GM23338 (cell line): ENCODE measurements around the gene CNDP1. TPM values are rescaled to one million over a fixed set of nuclear protein-coding genes. Genes with fewer than 3 reads are reported as not detected.

Experiments used
- ATAC-seq: fragments of 200-7000 bp; cut with Tn5 transposase; 3 replicates; pipeline ENCODE4 v1.9.1; 2020
- DNase-seq: peaks from one replicate; pipeline ENCODE4 v3.0.0-alpha.2; 2015; ENCODE audit warnings: low spot score
- H2AFZ ChIP-seq: fragments of 200-600 bp; sonication (generic); 2 replicates; pipeline ENCODE4 v1.8.0; 2016; ENCODE audit warnings: antibody characterized with exemption, mild to moderate bottlenecking, moderate library complexity
- H3F3A ChIP-seq: fragments of 200-600 bp; sonication (generic); replicated peaks from 2 replicates; pipeline ENCODE4 v1.8.0; 2017; ENCODE audit warnings: antibody characterized with exemption, mixed run types, low read depth
- H3K27ac ChIP-seq: fragments of 200-600 bp; sonication (generic); 2 replicates; pipeline ENCODE4 v1.6.1; 2016; ENCODE audit warnings: low read depth
- H3K27me3 ChIP-seq: fragments of 200-600 bp; sonication (generic); 2 replicates; pipeline ENCODE4 v1.8.0; 2016; ENCODE audit warnings: mild to moderate bottlenecking, mixed run types, moderate library complexity; ENCODE audit not compliant: insufficient read depth
- H3K36me3 ChIP-seq: fragments of 200-600 bp; sonication (generic); 2 replicates; pipeline ENCODE4 v1.8.0; 2016; ENCODE audit warnings: mild to moderate bottlenecking; ENCODE audit not compliant: insufficient read depth
- H3K4me1 ChIP-seq: fragments of 200-600 bp; sonication (generic); 2 replicates; pipeline ENCODE4 v1.8.0; 2016; ENCODE audit warnings: mild to moderate bottlenecking, moderate library complexity; ENCODE audit not compliant: insufficient read depth
- H3K4me2 ChIP-seq: fragments of 200-600 bp; sonication (generic); 2 replicates; pipeline ENCODE4 v1.7.1; 2017; ENCODE audit warnings: mixed run types
- H3K4me3 ChIP-seq: fragments of 200-600 bp; sonication (generic); 2 replicates; pipeline ENCODE4 v1.6.1; 2016; ENCODE audit warnings: mixed run types
- H3K79me2 ChIP-seq: fragments of 200-600 bp; sonication (generic); replicated peaks from 2 replicates; pipeline ENCODE4 v1.8.0; 2017; ENCODE audit warnings: mild to moderate bottlenecking; ENCODE audit not compliant: insufficient read depth
- H3K9me2 ChIP-seq: fragments of 200-600 bp; sonication (generic); 2 replicates; pipeline ENCODE4 v1.8.0; 2017; ENCODE audit not compliant: insufficient read depth
- H4K20me1 ChIP-seq: fragments of 200-600 bp; sonication (generic); replicated peaks from 2 replicates; pipeline ENCODE4 v1.8.0; 2017; ENCODE audit warnings: mild to moderate bottlenecking; ENCODE audit not compliant: insufficient read depth
- H3K27ac Mint-ChIP-seq: 2 replicates; pipeline ENCODE4 v1.8.0; 2020; ENCODE audit warnings: inconsistent platforms, mild to moderate bottlenecking, moderate library complexity, mixed read lengths
- H3K27me3 Mint-ChIP-seq: 3 replicates; pipeline ENCODE4 v1.8.0; 2022; ENCODE audit warnings: low read depth, mild to moderate bottlenecking, moderate library complexity, mixed read lengths, inconsistent platforms; ENCODE audit not compliant: insufficient read depth, poor library complexity
- H3K36me3 Mint-ChIP-seq: 3 replicates; pipeline ENCODE4 v1.8.0; 2021; ENCODE audit warnings: low read depth, mild to moderate bottlenecking, inconsistent platforms, moderate library complexity, mixed read lengths
- H3K4me1 Mint-ChIP-seq: 3 replicates; pipeline ENCODE4 v1.8.0; 2020; ENCODE audit warnings: mild to moderate bottlenecking, inconsistent platforms, mixed read lengths
- H3K4me3 Mint-ChIP-seq: 3 replicates; pipeline ENCODE4 v1.8.0; 2021; ENCODE audit warnings: moderate library complexity, mild to moderate bottlenecking, inconsistent platforms, mixed read lengths
- H3K9me3 Mint-ChIP-seq: 3 replicates; pipeline ENCODE4 v1.8.0; 2020; ENCODE audit warnings: moderate library complexity, mild to moderate bottlenecking, inconsistent platforms, mixed read lengths
- CREB1 ChIP-seq: fragments of 250-450 bp; sonication (Bioruptor Pico); IDR thresholded peaks from 2 replicates; pipeline ENCODE4 v1.5.0; 2020; ENCODE audit warnings: low read depth, mild to moderate bottlenecking, moderate library complexity
- CTCF ChIP-seq, 2 experiments: fragments of 200-600 bp in 1 of 2; sonication (generic) in 1 of 2; conservative IDR thresholded peaks; 2 replicates each; pipeline versions ENCODE4 v1.5.1 to v1.6.1; 2016 to 2017; ENCODE audit warnings: antibody characterized with exemption in 2 of 2, low read depth in 2 of 2, mild to moderate bottlenecking in 2 of 2, moderate library complexity in 1 of 2
- ETS1 ChIP-seq: IDR thresholded peaks from 2 replicates; pipeline ENCODE4 v1.6.1; 2016; ENCODE audit warnings: antibody characterized with exemption
- EZH2 ChIP-seq: fragments of 200-600 bp; sonication (generic); IDR thresholded peaks from one replicate; pipeline ENCODE4 v1.8.0; 2017; ENCODE audit warnings: antibody characterized with exemption, mild to moderate bottlenecking, low read depth; ENCODE audit not compliant: unreplicated experiment
- EZH2phosphoT487 ChIP-seq: fragments of 200-600 bp; sonication (generic); IDR thresholded peaks from one replicate; pipeline ENCODE4 v1.8.1; 2018; ENCODE audit warnings: antibody characterized with exemption; ENCODE audit not compliant: unreplicated experiment
- JUNB ChIP-seq: IDR thresholded peaks from one replicate; pipeline ENCODE4 v1.6.1; 2016; ENCODE audit warnings: antibody characterized with exemption; ENCODE audit not compliant: unreplicated experiment
- NANOG ChIP-seq: IDR thresholded peaks from 2 replicates; pipeline ENCODE4 v1.6.1; 2016; ENCODE audit warnings: antibody characterized with exemption, borderline replicate concordance
- POLR2AphosphoS5 ChIP-seq: IDR thresholded peaks from 2 replicates; pipeline ENCODE4 v1.6.1; 2016; ENCODE audit warnings: antibody characterized with exemption, low read depth
- REST ChIP-seq: IDR thresholded peaks from one replicate; pipeline ENCODE4 v1.6.1; 2018; ENCODE audit warnings: antibody characterized with exemption; ENCODE audit not compliant: unreplicated experiment
- STAT1 ChIP-seq: IDR thresholded peaks from one replicate; pipeline ENCODE4 v1.6.1; 2016; ENCODE audit warnings: antibody characterized with exemption; ENCODE audit not compliant: unreplicated experiment
- ZNF114 ChIP-seq: fragments of 250-450 bp; sonication (Bioruptor Pico); IDR thresholded peaks from 2 replicates; pipeline ENCODE4 v1.5.0; 2020; ENCODE audit warnings: mild to moderate bottlenecking, moderate library complexity
- ZNF331 ChIP-seq: fragments of 250-450 bp; sonication (Bioruptor Pico); IDR thresholded peaks from 2 replicates; pipeline ENCODE4 v1.5.0; 2020; ENCODE audit warnings: low read depth, mild to moderate bottlenecking, moderate library complexity
- ZNF462 ChIP-seq: fragments of 250-450 bp; sonication (Bioruptor Pico); IDR thresholded peaks from 2 replicates; pipeline ENCODE4 v1.5.0; 2020; ENCODE audit warnings: mild to moderate bottlenecking, moderate library complexity
- polyA plus RNA-seq: library from polyadenylated mRNA; unstranded; fragments of >200 nt; fragmentation: Nextera tagmentation; extraction: Ambion mirVana; gene quantifications from 2 replicates; pipeline ENCODE4 v1.2.1, GENCODE V29; 2016
- total RNA-seq: library from RNA; depleted of rRNA; stranded (reverse); fragments of >200 nt; shearing (Covaris generic); gene quantifications from 2 replicates; pipeline ENCODE4 v1.2.3, GENCODE V29; 2014

CNDP1 gene
- total and polyA plus RNA-seq, 2 experiments from 2014 or later = 0.03 to 0.11 TPM

- H3K4me3 ChIP-seq = no peak overlapping the region
- no peak for ATAC-seq
Measured at GRCh38 chr18:74531043-74531442, 3.3 kb upstream of the CNDP1 start.

More at GRCh38 chr18:74531043-74531442, 3.3 kb upstream of the CNDP1 start:
- Histone ChIP-seq H3K4me1 (no peaks in the 10 kb centered on the region), H3K27me3 (no peaks in the 10 kb centered on the region), H2AFZ (no peak overlapping the region), H3K36me3 (no peaks in the 10 kb centered on the region), H3K9me2 (peaks cover 7% of the 10 kb centered on the region; the same call in 1 of the 2 replicates), H3K4me2 (no peak overlapping the region), H3K27ac (no peak overlapping the region), H3F3A (no peaks in the 10 kb centered on the region), H3K79me2 (no peaks in the 10 kb centered on the region), H4K20me1 (no peaks in the 10 kb centered on the region)
- Mint-ChIP-seq H3K36me3 (no peaks in the 10 kb centered on the region; the same call in 2 of the 3 replicates), H3K4me1 (no peaks in the 10 kb centered on the region), H3K27ac (no peak overlapping the region), H3K4me3 (no peak overlapping the region), H3K9me3 (peaks cover 5% of the 10 kb centered on the region), H3K27me3 (peaks cover 1% of the 10 kb centered on the region)
- DNase-seq = no peak
- no peak for TF ChIP-seq STAT1
- TF ChIP-seq REST = no peak
- no peak for TF ChIP-seq CTCF (conservative IDR thresholded peaks at IDR 0.05; ENCODE audit: low read depth in 2 of 2)
- TF ChIP-seq ETS1 = no peak
- TF ChIP-seq ZNF331 (CRISPR knock-in tag) = no peak
- TF ChIP-seq ZNF462 (CRISPR knock-in tag) = no peak
- TF ChIP-seq POLR2AphosphoS5 = no peak
- no peak for TF ChIP-seq CREB1
- TF ChIP-seq NANOG = no peak
- no peak for TF ChIP-seq ZNF114 (CRISPR knock-in tag)
- no peak for TF ChIP-seq EZH2
- TF ChIP-seq JUNB = no peak
- no peak for TF ChIP-seq EZH2phosphoT487
